UCSD-AML1 (cell line): ENCODE results near the gene KAZN.
A peak's percentile ranks its signal among the peaks of the same experiment; 100 is the strongest.

Source experiments
- DNase-seq: peaks from one replicate; lab custom pipeline; 2025; ENCODE audit not compliant: unreplicated experiment; lab: John Stamatoyannopoulos, UW

Gene KAZN

DNA sequence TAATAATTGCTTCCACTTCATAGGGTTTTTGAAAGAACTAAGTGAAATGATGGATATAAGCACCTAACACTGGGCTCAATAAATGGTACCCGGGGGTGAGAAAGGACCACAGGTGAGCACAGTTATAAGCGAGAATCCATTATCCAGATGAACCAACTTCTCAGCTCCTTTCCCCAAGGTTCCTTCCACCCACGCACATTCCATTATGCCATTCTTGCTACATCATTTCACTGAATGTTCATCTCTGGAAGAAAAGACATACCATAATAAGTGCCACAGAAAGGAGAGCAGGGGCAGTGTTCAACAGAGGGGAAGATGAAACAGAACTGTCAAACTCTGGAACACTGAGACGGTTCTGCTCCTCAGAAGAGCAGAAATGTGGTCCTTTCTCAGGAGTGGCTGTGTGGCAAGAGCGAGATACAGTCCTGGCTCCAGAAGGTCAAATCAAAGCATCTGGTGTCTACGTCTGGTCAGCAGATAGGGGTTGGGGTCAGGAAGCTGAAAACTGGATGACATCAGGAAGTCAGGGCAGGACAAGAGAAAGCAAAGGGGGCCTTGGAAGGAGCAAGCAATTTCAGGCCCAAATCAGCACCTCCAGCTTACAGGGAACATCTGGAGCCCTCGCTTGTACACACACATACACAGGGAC, 299.6 kb downstream of the KAZN start:
- DNase-seq = no peak

DNA sequence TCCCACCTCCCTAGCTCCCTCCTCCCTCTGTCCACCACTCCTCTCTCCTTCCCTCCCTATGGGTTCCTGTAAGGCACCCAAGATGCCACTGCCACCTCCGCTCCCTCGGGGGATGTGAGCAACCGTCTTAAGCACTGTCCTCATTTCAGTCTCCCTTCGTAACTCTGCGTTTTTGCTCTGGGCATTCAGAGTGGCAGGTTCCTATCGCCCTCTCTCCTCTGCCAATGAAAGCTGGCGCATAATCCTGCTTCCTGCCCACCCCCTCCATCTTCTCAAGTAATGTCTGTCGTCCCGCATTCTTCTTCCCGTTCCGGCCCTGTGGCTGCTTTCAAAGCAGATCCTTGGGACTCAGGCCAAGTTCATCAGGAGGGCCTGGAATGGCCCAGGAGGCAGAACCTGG, 301.2 kb downstream of the KAZN start:
- DNase-seq = no peak

- DNase-seq = no peak
Measured at GRCh38 chr1:14901371-14901954, 303.0 kb downstream of the KAZN start.

- DNase-seq = no peak
Measured at GRCh38 chr1:14903922-14904321, 305.4 kb downstream of the KAZN start.

- no peak for DNase-seq
Measured at GRCh38 chr1:14906665-14907064, 308.2 kb downstream of the KAZN start.

- DNase-seq = no peak
Measured at GRCh38 chr1:14907416-14907815, 308.9 kb downstream of the KAZN start.

GRCh38 chr1:14909273-14909672, 310.8 kb downstream of the KAZN start:
- DNase-seq = no peak

- DNase-seq = no peak
Measured at GRCh38 chr1:14909920-14910460, 311.5 kb downstream of the KAZN start.

DNA sequence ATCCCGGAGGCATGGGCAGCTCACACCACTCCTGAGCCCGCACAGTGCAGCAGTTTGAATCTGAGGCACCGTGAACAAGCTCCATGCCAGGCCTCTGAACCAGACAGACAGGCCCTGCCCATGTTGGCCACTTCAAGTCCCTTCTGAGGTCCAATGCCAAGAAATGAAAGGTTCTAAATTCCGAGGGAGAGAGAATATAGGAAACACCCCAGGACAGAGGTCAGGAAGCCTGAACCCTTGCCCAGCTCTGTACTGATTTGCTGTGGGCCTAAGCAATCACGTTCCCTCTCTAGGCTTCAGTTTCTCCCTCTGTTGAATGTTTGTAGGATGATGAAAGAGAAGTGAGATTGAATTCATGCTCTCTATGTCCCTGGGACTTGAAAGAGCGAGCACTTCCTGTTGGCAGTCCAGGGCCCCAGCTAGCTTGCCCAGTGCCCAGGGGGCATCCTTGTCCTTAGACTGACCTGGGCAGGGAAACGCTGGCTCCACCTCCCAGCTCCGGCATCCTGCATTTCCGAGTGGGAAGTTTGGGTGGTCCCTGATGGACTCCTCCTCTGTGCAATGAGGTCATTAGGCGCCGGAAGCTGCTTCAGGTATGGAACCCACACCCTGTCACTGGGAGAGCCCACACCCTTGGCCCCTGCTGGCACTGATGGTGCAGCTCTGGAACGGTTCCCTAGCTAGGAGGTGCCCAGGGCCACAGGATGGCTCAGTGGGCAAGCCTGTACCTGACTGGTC, 312.7 kb downstream of the KAZN start:
- DNase-seq = no peak

DNA sequence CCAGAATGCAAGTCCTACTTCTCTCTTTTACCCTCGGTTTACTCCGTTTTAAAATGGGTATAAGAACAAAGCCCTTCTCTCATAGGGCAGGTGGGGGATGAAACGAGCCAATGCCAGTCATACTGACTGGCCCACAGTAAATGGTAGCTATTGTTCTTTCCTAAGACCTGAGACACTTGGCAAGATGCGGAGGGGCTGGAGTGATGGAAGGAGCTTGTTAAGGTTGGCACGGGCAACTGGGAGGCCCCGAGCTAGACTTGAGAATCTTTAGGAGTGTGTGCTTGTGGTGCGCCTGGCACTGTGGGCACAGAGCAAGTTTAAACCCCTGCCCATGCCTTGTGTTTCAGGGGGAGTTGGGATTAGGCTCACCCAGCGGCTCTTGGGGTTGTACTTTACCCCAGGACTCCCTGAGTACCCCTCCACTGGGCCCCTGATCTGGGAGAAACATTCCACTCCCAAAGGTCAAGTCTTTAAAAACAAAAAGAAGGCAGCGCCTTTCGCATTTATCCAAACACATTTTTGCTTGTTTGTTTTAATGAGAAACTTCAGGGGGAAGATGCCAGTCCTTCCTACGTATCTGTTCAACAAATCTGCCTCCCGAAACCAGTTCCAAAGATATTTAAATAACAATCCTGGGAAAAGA, 314.5 kb downstream of the KAZN start:
- DNase-seq = no peak

DNA sequence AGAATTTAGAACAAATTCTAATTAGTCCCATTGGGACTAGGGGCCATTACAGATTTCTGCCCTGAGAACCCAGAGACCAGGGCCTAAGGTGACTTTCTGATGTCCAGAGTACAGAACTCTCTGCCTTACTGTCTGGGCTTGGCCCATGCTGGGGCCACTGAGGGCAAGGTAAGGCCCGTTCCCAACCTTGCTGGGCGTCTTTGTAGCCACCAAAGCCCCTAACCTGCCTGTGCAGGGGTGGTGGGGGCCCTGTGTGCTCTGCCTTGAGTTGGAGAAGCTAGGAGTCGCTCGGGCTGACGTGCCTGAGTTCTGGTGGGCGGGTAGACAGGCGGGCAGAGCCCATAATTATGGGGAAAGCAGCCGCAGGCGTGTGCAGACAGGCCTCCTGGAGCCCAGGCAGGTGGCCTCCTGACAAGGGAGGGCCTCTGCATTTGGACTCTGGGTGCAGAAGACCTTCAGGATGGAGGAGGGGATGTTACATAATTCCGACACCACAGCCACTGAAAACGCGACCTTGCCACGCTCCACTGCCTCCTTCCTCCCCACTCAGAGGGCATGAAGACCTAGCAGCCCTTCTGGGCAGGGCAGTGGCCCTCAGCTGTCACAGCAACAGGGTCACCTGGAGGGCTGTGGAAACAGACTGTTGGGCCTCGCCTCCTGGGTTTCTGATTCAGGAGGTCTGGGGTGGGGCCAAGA, 315.1 kb downstream of the KAZN start:
- DNase-seq = no peak

- DNase-seq = no peak
Measured at GRCh38 chr1:14914351-14914988, 316.0 kb downstream of the KAZN start.

- peak; percentile 48 for DNase-seq
Measured at GRCh38 chr1:14915356-14916054, 317.0 kb downstream of the KAZN start.

DNA sequence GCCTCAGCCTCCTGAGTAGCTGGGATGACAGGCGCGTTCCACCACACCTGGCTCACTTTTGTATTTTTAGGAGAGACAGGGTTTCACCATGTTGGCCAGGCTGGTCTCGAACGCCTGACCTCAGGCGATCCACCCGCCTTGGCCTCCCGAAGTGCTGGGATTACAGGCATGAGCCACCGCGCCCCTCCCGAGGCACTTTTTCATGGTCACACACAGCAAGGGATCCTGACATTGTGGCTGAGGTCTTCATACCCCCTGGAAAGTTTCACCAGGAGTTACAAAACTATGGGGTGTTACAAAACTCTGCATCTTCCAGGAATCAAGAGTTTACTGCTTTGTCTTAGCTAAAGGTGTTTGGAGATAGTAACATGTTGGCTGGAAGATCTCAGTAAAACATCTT, 320.8 kb downstream of the KAZN start:
- no peak for DNase-seq

DNA sequence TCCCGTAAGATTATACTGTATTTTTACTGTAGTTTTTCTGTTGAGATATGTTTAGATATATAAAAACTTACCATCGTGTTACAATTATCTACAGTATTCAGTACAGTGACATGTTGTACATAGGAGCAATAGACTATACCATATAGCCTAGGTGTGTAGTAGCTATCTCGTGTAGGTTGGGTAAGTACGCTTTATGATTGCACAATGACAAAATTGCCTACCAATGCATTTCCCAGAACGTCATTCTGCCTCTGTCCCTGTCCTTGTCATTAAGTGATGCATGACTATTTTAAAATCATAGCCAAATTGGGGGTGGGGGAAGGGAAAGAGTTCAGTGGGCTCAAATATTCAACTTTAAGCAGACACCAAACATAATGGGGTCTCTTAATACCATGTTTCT, 321.3 kb downstream of the KAZN start:
- no peak for DNase-seq

GRCh38 chr1:14921057-14921456, 322.6 kb downstream of the KAZN start:
- no peak for DNase-seq

DNA sequence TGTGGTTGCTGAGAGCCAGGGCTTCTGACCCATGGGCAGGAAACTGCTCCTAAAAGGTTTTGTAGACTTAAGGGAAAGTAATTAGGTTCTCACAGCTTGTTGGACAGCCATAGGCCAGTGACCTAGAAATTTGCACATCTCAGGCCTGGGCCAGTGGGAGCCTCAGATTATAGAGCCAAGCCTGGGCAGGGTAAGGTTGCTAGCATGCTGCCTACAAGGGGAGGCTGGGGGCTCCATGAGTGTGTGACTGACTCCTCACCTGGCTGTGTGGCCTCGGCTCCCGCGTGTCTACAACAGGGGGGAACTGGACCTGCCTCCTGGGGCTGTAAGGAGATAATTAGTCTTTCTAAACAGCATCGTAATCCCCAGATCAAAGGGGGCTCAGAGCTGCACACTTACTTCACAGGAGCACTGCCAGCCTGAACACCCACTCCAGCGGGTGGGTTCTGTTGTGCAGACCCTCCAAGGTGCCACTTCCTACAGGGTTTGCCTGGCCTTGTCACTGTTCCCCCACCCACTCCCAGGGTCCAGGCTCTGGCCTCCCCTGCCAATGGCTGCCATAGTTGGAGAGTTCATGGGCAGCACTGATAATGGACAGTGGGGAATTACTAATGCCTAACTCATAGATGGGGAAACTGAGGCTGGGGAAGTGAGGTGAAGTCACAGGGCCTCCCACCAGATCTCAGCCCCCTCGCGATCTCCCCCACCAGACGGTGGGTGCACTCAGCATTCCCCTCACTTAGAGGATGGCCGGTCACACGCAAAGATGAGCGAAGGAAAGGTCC, 324.6 kb downstream of the KAZN start:
- no peak for DNase-seq

GRCh38 chr1:14923727-14924452, 325.4 kb downstream of the KAZN start:
- DNase-seq = peak; percentile 38
